HCT116 (cell line): ENCODE measurements around the gene RHBDF1. TPM values are rescaled to one million over a fixed set of nuclear protein-coding genes. Genes with fewer than 3 reads are reported as not detected.

Source experiments
- microRNA-seq: library from miRNA; unstranded; fragments of <30 nt; microRNA quantifications from one replicate; pipeline ENCODE4, GENCODE V29; 2016; ENCODE audit warnings: borderline number of aligned reads
- total RNA-seq: library from RNA; stranded (reverse); gene quantifications from one replicate; pipeline ENCODE4 v1.2.1, GENCODE V29; 2021; ENCODE audit not compliant: unreplicated experiment

The RHBDF1 gene
- total RNA-seq, 1 experiment from 2014 or later, result 19.8 TPM

Small RNAs within 50 kb of the gene (microRNA-seq; reads per million reads assigned to microRNA genes)
- not detected for gene MIR6859-4

Other genes starting within 250 kb of the RHBDF1 start
- 22.7 TPM for gene POLR3K, start 19.0 kb downstream of the RHBDF1 start, total RNA-seq
- 24.5 TPM for gene SNRNP25, start 18.8 kb downstream of the RHBDF1 start, total RNA-seq
- gene MPG, start 5.6 kb upstream of the RHBDF1 start, total RNA-seq, result 32.6 TPM
- 32.0 TPM for gene NPRL3, start 66.0 kb upstream of the RHBDF1 start, total RNA-seq
- gene HBZ, start 80.0 kb upstream of the RHBDF1 start, total RNA-seq, result not detected
- not detected for gene HBM, start 93.3 kb upstream of the RHBDF1 start, total RNA-seq
- gene HBA2, start 100.2 kb upstream of the RHBDF1 start, total RNA-seq, result 3.0 TPM
- 4.9 TPM for gene HBA1, start 104.0 kb upstream of the RHBDF1 start, total RNA-seq
- not detected for gene HBQ1, start 107.8 kb upstream of the RHBDF1 start, total RNA-seq
- 50.5 TPM for gene LUC7L, start 156.8 kb upstream of the RHBDF1 start, total RNA-seq
- 36.4 TPM for gene FAM234A, start 162.2 kb upstream of the RHBDF1 start, total RNA-seq
- not detected for gene RGS11, start 203.3 kb upstream of the RHBDF1 start, total RNA-seq
- gene ARHGDIG, start 208.0 kb upstream of the RHBDF1 start, total RNA-seq, result not detected
- 0.93 TPM for gene PDIA2, start 210.5 kb upstream of the RHBDF1 start, total RNA-seq